HEK293 (cell line): Measurements from ENCODE around the gene TREX2.

Experiments
- CTCF ChIA-PET: fragments of 350-600 bp; formaldehyde crosslinking; extraction: SDS; loops from one replicate; lab custom pipeline; 2021; ENCODE audit warnings: antibody characterized with exemption; lab: Yijun Ruan, JAX
- POLR2A ChIA-PET: fragments of 300-600 bp; formaldehyde crosslinking; extraction: SDS; loops from one replicate; lab custom pipeline; 2020; ENCODE audit warnings: antibody characterized with exemption, inconsistent platforms; lab: Yijun Ruan, JAX
- H3K27ac ChIP-seq: fragments of 200-500 bp; sonication (Bioruptor generic); 2 replicates; pipeline ENCODE4 v1.5.1; 2014; ENCODE audit warnings: low read depth, low read length, control low read depth, inconsistent platforms; ENCODE audit errors: extremely low read depth
- H3K36me3 ChIP-seq, 2 experiments: fragments of 200-500 bp in 1 of 2; sonication (Bioruptor generic) in 1 of 2; 1 replicate in 1 of 2; 2 replicates in 1 of 2; pipeline ENCODE4 v1.5.1; 2014 to 2017; ENCODE audit warnings: inconsistent platforms in 2 of 2, low read length in 2 of 2; ENCODE audit not compliant: control insufficient read depth in 2 of 2, insufficient read depth in 1 of 2
- H3K4me1 ChIP-seq: fragments of 200-500 bp; sonication (Bioruptor generic); 2 replicates; pipeline ENCODE4 v1.5.1; 2014; ENCODE audit warnings: mild to moderate bottlenecking, low read length, inconsistent platforms; ENCODE audit not compliant: control insufficient read depth, insufficient read depth
- H3K4me3 ChIP-seq: 2 replicates; pipeline ENCODE4 v1.5.1; 2011; ENCODE audit warnings: low read depth, mild to moderate bottlenecking, control low read depth, low read length, moderate library complexity
- H3K9me3 ChIP-seq: fragments of 200-500 bp; sonication (Bioruptor generic); 2 replicates; pipeline ENCODE4 v1.5.1; 2014; ENCODE audit warnings: low read depth, low read length, inconsistent platforms; ENCODE audit not compliant: control insufficient read depth, insufficient read depth
- BCL11A ChIP-seq: fragments of 450-650 bp; formaldehyde crosslinking; IDR thresholded peaks from 2 replicates; pipeline ENCODE4 v1.5.1; 2016; ENCODE audit warnings: low read depth, missing biosample characterization, missing genetic modification characterization
- BCL6B ChIP-seq: fragments of 450-650 bp; formaldehyde crosslinking; IDR thresholded peaks from 2 replicates; pipeline ENCODE4 v1.5.1; 2017; ENCODE audit warnings: missing biosample characterization, missing genetic modification characterization
- MEIS1 ChIP-seq: sonication (generic); formaldehyde crosslinking; IDR thresholded peaks from 2 replicates; pipeline ENCODE4 v1.8.1; 2022; ENCODE audit warnings: missing genetic modification reagents, mild to moderate bottlenecking, borderline replicate concordance
- PBX3 ChIP-seq: sonication (generic); formaldehyde crosslinking; IDR thresholded peaks from 2 replicates; pipeline ENCODE4 v1.8.1; 2022; ENCODE audit warnings: mild to moderate bottlenecking, moderate library complexity, missing genetic modification reagents
- PRDM4 ChIP-seq: fragments of 450-650 bp; formaldehyde crosslinking; IDR thresholded peaks from 2 replicates; pipeline ENCODE4 v1.5.1; 2017; ENCODE audit warnings: missing biosample characterization, missing genetic modification characterization
- SCRT1 ChIP-seq: fragments of 450-650 bp; formaldehyde crosslinking; IDR thresholded peaks from 2 replicates; pipeline ENCODE4 v1.5.1; 2016; ENCODE audit warnings: missing biosample characterization, missing genetic modification characterization, borderline replicate concordance
- SCRT2 ChIP-seq: fragments of 450-650 bp; formaldehyde crosslinking; IDR thresholded peaks from 2 replicates; pipeline ENCODE4 v1.5.1; 2016; ENCODE audit warnings: missing biosample characterization, missing genetic modification characterization
- WT1 ChIP-seq: fragments of 450-650 bp; formaldehyde crosslinking; IDR thresholded peaks from 2 replicates; pipeline ENCODE4 v1.5.1; 2016; ENCODE audit warnings: missing biosample characterization, missing genetic modification characterization
- ZBTB1 ChIP-seq: fragments of 450-650 bp; formaldehyde crosslinking; IDR thresholded peaks from 2 replicates; pipeline ENCODE4 v1.5.1; 2016; ENCODE audit warnings: missing biosample characterization, missing genetic modification characterization
- ZBTB17 ChIP-seq: fragments of 450-650 bp; formaldehyde crosslinking; IDR thresholded peaks from 2 replicates; pipeline ENCODE4 v1.5.1; 2016; ENCODE audit warnings: missing biosample characterization, missing genetic modification characterization
- ZBTB21 ChIP-seq: fragments of 450-650 bp; formaldehyde crosslinking; IDR thresholded peaks from 2 replicates; pipeline ENCODE4 v1.5.1; 2017; ENCODE audit warnings: missing biosample characterization, missing genetic modification characterization
- ZNF140 ChIP-seq: fragments of 450-650 bp; formaldehyde crosslinking; IDR thresholded peaks from 2 replicates; pipeline ENCODE4 v1.5.1; 2016; ENCODE audit warnings: missing biosample characterization, missing genetic modification characterization
- ZNF558 ChIP-seq: fragments of 450-650 bp; formaldehyde crosslinking; IDR thresholded peaks from 2 replicates; pipeline ENCODE4 v1.5.1; 2016; ENCODE audit warnings: missing biosample characterization, missing genetic modification characterization
- ZNF704 ChIP-seq: fragments of 450-650 bp; formaldehyde crosslinking; IDR thresholded peaks from 2 replicates; pipeline ENCODE4 v1.5.1; 2016; ENCODE audit warnings: missing biosample characterization, missing genetic modification characterization
- ZNF777 ChIP-seq: fragments of 450-650 bp; formaldehyde crosslinking; IDR thresholded peaks from 2 replicates; pipeline ENCODE4 v1.5.1; 2017; ENCODE audit warnings: missing biosample characterization, missing genetic modification characterization, borderline replicate concordance
- ZNF791 ChIP-seq: fragments of 450-650 bp; formaldehyde crosslinking; IDR thresholded peaks from 2 replicates; pipeline ENCODE4 v1.5.1; 2016; ENCODE audit warnings: missing biosample characterization, missing genetic modification characterization
- ZSCAN16 ChIP-seq: fragments of 450-650 bp; formaldehyde crosslinking; IDR thresholded peaks from 2 replicates; pipeline ENCODE4 v1.5.1; 2016; ENCODE audit warnings: missing biosample characterization, missing genetic modification characterization
- ZSCAN30 ChIP-seq: fragments of 450-650 bp; IDR thresholded peaks from 2 replicates; pipeline ENCODE4 v1.5.1; 2018; ENCODE audit warnings: missing biosample characterization, mild to moderate bottlenecking, missing genetic modification characterization, moderate library complexity

The TREX2 gene

GRCh38 chrX:153426204-153426603 lies 19.7 kb downstream of the TREX2 start:
- POLR2A ChIA-PET = no interaction called here
- no peaks in the 10 kb centered on the region for H3K9me3 ChIP-seq
- no peak for TF ChIP-seq ZSCAN16
- TF ChIP-seq ZNF140 (tag by site-specific recombination) = no peak
- no peak for TF ChIP-seq ZNF777 (tag by site-specific recombination)
- TF ChIP-seq ZBTB1 (tag by site-specific recombination) = no peak
- TF ChIP-seq ZNF558 (tag by site-specific recombination) = no peak
- no peak for TF ChIP-seq BCL11A (tag by site-specific recombination)
- TF ChIP-seq SCRT1 (tag by site-specific recombination) = peak; percentile 89
- TF ChIP-seq ZBTB17 (tag by site-specific recombination) = no peak
- no peak for TF ChIP-seq ZNF704 (tag by site-specific recombination)
- no peak for TF ChIP-seq PRDM4 (tag by site-specific recombination)
- no peak for TF ChIP-seq PBX3 (CRISPR knock-in tag)
- no peak for TF ChIP-seq ZBTB21 (tag by site-specific recombination)
- peak; percentile 89 for TF ChIP-seq SCRT2 (tag by site-specific recombination)

GRCh38 chrX:153423652-153424051 lies 22.2 kb downstream of the TREX2 start:
- no peaks in the 10 kb centered on the region for H3K36me3 ChIP-seq
- H3K9me3 ChIP-seq = no peaks in the 10 kb centered on the region
- H3K27ac ChIP-seq = no peak overlapping the region
- H3K4me1 ChIP-seq = no peaks in the 10 kb centered on the region
- CTCF ChIA-PET = interaction anchor here (0.6 to 0.9 kb wide), 2 partner anchors 37 to 59 kb away, joined by 3 read pairs; no protein-coding TSS in a partner anchor
- H3K4me3 ChIP-seq = no peak overlapping the region
- TF ChIP-seq ZNF791 (tag by site-specific recombination) = no peak
- no peak for TF ChIP-seq MEIS1 (CRISPR knock-in tag)
- no peak for TF ChIP-seq BCL6B (tag by site-specific recombination)
- no peak for TF ChIP-seq WT1
- TF ChIP-seq ZSCAN30 (tag by site-specific recombination) = no peak
- POLR2A ChIA-PET = no interaction called here

More at GRCh38 chrX:153426204-153426603, 19.7 kb downstream of the TREX2 start:
- CTCF ChIA-PET = no interaction called here
- no peaks in the 10 kb centered on the region for H3K4me1 ChIP-seq
- H3K27ac ChIP-seq = no peak overlapping the region
- no peaks in the 10 kb centered on the region for H3K36me3 ChIP-seq
- H3K4me3 ChIP-seq = no peak overlapping the region
